Measurements from ENCODE around the gene ALDH3A2.

The ALDH3A2 gene

DNA sequence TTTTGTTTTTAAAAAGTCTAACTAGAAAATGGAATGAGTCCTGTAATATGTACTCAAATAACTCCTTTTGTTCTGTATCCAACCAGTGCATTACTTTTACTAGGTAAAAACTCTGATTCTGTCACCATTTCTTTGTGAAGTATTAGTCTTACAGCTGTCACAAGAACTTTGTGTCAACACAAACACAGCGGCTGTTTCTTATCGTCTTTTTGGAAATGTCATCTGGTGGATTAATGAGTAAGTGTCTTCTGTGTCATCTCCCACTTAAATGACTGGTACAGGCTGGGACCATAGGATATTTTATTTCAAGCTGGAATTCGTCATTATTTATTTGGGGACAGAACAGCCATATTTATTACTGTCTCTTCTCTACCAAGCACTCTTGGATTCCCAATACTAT is 19.1 kb upstream of the ALDH3A2 start:
- TF ChIP-seq SIN3A (IDR thresholded peaks at IDR 0.05; ENCODE audit: borderline replicate concordance, insufficient read depth, low read length) = no peak
- TF ChIP-seq POLR2AphosphoS5 (IDR thresholded peaks at IDR 0.05; ENCODE audit: low read depth, low read length) = no peak
- TF ChIP-seq FOXP2 (optimal IDR thresholded peaks at IDR 0.05; ENCODE audit: borderline replicate concordance, extremely low read depth, extremely low read length, insufficient read depth) = no peak
- no peak for TF ChIP-seq TAF1 (IDR thresholded peaks at IDR 0.05; ENCODE audit: borderline replicate concordance, insufficient read depth, low read length)
- TF ChIP-seq REST (IDR thresholded peaks at IDR 0.05; ENCODE audit: insufficient read depth in 1 of 2, low read depth in 2 of 2, low read length in 2 of 2) = no peak

- no peak for TF ChIP-seq REST (IDR thresholded peaks at IDR 0.05; ENCODE audit: insufficient read depth in 1 of 2, low read depth in 2 of 2, low read length in 2 of 2)
- no peak for TF ChIP-seq POLR2AphosphoS5 (IDR thresholded peaks at IDR 0.05; ENCODE audit: low read depth, low read length)
- TF ChIP-seq TAF1 (IDR thresholded peaks at IDR 0.05; ENCODE audit: borderline replicate concordance, insufficient read depth, low read length) = no peak
- no peak for TF ChIP-seq FOXP2 (optimal IDR thresholded peaks at IDR 0.05; ENCODE audit: borderline replicate concordance, extremely low read depth, extremely low read length, insufficient read depth)
- no peak for TF ChIP-seq SIN3A (IDR thresholded peaks at IDR 0.05; ENCODE audit: borderline replicate concordance, insufficient read depth, low read length)
Measured at GRCh38 chr17:19630035-19630434, 18.5 kb upstream of the ALDH3A2 start.

GRCh38 chr17:19630661-19631060 is 17.9 kb upstream of the ALDH3A2 start:
- TF ChIP-seq TAF1 (IDR thresholded peaks at IDR 0.05; ENCODE audit: borderline replicate concordance, insufficient read depth, low read length) (no peak), FOXP2 (optimal IDR thresholded peaks at IDR 0.05; ENCODE audit: borderline replicate concordance, extremely low read depth, extremely low read length, insufficient read depth) (no peak), POLR2AphosphoS5 (IDR thresholded peaks at IDR 0.05; ENCODE audit: low read depth, low read length) (no peak), REST (IDR thresholded peaks at IDR 0.05; ENCODE audit: insufficient read depth in 1 of 2, low read depth in 2 of 2, low read length in 2 of 2) (no peak), SIN3A (IDR thresholded peaks at IDR 0.05; ENCODE audit: borderline replicate concordance, insufficient read depth, low read length) (no peak)

DNA sequence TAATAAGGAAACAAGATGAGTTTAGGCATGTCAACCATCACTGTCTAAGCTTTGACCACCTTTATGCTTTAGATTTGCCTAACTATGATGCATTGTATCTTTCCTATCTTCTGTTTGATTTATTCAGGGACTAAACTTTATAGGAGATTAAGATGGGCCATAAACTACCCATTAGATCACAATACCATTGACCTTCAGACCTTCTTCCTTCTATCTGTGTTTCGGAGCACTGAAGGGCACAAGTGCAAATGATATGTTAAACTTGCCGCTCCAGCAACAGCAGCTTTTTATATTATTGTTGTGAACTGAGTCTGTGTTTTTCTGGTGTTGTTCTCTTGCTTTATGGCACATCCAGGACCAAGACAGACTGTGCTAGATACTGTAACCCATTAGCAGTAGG is 16.6 kb upstream of the ALDH3A2 start:
- TF ChIP-seq TAF1 (IDR thresholded peaks at IDR 0.05; ENCODE audit: borderline replicate concordance, insufficient read depth, low read length) = no peak
- no peak for TF ChIP-seq FOXP2 (optimal IDR thresholded peaks at IDR 0.05; ENCODE audit: borderline replicate concordance, extremely low read depth, extremely low read length, insufficient read depth)
- no peak for TF ChIP-seq SIN3A (IDR thresholded peaks at IDR 0.05; ENCODE audit: borderline replicate concordance, insufficient read depth, low read length)
- no peak for TF ChIP-seq POLR2AphosphoS5 (IDR thresholded peaks at IDR 0.05; ENCODE audit: low read depth, low read length)
- no peak for TF ChIP-seq REST (IDR thresholded peaks at IDR 0.05; ENCODE audit: insufficient read depth in 1 of 2, low read depth in 2 of 2, low read length in 2 of 2)

Data from PFSK-1 (cell line).